GM21526 (cell line): ENCODE data around the gene TBX6.

Source experiments
- ATAC-seq: cut with Tn5 transposase; IDR thresholded peaks from one replicate; pipeline ENCODE4 v1.9.1; 2021; ENCODE audit warnings: moderate library complexity; ENCODE audit not compliant: unreplicated experiment, low FRiP score

Gene TBX6

DNA sequence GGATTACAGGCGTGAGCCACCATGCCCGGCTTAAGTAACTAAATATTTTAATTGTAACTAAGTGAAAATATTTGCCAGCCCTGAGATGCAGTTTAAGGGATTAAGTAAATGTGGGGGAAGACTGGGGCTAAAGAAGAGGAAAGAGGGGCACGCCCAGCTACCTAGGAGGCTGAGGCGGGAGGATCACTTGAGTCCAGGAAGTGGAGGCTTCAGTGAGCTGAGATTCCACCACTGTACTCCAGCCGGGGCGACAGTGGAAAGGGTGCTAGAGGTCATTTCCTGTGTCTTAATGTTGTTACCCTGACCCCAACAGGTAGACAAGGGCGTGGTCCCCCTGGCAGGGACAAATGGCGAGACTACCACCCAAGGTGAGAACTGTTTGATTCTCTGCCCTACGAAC lies 23.4 kb downstream of the TBX6 start:
- ATAC-seq, result no peak

DNA sequence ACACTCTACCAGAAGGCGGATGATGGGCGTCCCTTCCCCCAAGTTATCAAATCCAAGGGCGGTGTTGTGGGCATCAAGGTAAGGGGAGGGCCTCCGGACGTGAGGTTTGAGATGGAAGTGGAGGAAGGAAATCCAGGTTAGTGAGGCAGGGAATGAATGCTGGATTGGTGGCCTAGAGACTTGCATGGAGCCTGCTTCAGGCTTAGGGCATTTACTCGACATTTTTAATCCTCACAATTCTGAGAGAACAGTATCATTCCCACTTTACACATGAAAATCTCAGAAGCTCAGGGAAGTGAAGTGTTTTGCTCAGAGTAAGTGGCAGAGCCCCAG lies 24.2 kb downstream of the TBX6 start:
- ATAC-seq, result no peak

DNA sequence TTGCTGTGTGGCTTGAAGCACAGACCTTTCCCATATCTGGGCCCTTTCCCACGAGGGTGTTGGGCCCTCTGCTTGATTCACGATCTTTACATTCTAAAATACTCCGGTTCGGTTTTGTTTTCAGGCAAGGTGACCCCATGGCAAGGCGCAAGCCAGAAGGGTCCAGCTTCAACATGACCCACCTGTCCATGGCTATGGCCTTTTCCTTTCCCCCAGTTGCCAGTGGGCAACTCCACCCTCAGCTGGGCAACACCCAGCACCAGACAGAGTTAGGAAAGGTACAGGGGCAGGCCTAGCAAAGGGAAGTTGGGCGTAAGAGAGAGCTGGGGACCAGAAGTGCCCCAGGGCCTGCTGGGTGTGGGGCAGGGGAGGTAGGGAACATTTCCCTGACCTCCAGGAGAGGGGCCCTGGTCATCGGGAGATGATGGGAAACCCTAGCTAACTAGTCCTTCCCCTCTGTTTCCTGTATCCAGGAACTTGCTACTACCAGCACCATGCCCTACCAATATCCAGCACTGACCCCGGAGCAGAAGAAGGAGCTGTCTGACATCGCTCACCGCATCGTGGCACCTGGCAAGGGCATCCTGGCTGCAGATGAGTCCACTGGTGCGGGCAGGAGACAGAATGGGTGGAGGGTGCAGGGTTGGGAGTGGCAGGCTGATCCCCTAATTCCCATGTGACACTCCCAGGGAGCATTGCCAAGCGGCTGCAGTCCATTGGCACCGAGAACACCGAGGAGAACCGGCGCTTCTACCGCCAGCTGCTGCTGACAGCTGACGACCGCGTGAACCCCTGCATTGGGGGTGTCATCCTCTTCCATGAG lies 24.8 kb downstream of the TBX6 start:
- ATAC-seq, result no peak

DNA sequence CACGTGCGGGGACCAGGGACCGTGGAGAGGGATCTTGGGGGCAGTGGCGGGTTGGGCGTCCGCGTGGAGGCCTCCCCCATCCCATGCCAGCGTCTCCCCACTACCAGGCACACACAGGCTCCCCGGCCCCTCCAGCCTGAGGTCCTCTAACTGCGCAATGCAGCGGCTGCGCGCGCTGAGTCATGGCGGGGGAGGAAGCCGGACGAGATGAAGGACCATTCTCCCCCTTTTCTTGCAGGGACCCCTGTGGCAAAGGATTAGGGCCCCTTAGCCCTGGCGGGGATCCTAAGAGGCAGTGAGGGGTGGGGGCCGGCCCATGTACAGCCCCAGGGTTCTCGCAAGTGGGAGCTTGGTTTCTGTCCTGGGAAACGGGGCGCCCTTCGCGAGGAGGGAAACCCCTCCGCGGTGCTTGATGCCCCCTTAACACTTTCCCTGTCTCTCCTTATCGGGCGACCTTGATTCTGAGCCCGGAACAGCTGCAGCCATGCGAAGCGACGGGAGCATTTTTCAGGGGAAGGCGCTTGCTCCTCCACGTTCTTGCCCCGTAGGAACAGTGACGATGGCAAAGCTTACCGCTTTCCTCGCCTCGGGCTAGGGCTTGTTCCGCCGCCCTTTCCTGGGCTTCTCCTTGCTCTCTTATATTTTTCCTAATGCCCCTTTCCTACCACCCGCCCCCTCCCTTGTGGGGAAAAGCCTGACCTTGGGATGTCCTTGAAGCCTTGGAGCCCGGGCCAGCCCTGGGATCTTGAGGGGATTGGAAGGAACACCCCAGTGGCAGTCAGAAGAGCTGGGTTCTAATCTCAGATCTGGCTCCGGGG lies 25.6 kb downstream of the TBX6 start:
- ATAC-seq, result no peak

DNA sequence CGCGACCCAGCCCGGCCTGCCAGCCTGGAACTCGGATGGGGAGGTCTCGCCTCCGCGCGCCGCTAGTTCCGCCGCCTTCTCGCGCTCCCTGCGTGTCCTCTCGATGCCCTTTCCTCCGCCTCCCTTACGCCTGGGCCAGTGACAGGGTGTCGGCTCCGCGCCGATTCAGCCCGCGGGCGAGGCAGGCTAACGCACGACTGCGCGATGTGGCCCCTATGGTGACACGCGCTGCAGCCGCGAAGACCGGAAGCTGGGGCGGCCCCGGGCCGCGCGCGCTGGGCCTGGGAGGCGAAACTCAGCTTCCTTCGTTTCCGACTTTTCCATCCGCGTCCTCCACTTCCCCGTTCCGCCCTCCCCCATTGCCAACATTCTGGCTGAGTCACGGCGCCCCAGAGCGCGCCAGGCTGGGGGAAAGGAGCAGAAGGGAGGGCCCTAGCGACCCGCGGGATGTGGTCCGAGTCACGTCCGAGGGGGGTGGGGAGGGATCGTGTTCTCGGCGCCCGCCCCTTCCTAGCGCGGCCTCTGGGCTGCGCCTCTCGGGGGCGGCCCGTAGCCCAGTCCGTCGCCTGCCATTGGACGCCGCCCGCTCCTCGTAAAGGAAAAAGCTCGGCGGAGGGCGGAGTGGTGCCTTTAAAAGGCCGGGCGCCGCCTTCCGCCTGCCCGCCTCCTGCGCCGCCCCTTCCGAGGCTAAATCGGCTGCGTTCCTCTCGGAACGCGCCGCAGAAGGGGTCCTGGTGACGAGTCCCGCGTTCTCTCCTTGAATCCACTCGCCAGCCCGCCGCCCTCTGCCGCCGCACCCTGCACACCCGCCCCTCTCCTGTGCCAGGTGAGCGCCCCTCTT lies 26.4 kb downstream of the TBX6 start, which contains the start of gene ALDOA:
ALDOA (plus strand) TSS at position 659 of the 841 bp plus-strand sequence. CDS start 1,138 bp downstream, outside the sequence.
- ATAC-seq, result peak; percentile 52

DNA sequence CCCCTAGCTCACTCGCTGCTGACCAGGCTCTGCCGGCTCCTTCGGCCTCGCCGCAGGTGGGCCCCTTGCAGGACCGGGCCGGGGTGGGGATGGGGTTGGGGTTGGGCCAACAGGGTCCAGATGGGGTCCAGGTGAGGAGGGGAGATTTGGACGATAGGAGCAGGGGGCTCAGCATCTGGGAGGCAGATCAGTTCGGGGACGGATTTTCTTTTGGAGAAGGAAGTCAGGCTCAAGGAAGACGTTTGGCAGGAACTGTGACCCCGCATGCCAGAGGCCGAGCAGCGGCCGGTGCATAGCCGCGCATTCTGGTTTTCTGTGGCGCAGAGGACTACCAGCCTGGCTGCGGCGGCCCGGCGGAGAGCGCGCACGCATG lies 27.0 kb downstream of the TBX6 start:
- peak; percentile 4 for ATAC-seq

DNA sequence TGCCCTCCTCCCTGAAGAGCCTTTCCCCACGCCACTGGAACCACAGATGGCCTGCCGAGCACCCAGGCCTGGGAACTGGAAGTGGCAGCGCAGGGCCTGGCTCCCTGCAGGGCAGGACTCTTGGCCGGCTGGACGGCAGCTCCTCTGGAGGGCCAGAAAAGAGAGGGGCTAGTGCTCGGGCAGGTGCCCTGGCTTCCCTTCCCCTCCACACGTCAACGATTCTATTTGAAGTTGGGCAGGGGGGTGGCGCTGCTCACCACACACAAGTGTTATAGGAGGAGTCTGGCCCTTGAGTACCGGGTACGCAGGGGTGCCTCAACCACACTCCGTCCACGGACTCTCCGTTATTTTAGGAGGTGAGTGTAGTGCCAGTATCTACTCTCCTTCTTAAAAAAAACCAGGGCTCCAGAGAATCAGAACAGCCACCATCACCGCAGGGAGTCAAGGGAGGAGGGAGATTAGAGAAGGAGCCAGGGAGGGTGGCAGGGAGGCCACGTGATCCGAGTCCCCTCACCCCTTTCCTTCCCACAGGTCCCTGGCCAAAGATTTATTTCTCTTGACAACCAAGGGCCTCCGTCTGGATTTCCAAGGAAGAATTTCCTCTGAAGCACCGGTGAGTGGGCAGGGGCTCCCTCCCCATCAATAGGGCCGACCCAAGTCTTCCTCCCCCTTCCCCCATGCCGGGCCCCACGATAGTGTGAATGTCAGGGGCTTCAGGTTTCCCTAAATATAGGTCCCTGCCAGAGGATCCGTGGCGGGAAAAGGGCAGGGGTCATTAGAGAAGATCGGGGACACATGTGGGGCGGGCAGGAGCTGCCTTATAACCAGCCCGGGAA lies 27.6 kb downstream of the TBX6 start:
- peak; percentile 40 for ATAC-seq

DNA sequence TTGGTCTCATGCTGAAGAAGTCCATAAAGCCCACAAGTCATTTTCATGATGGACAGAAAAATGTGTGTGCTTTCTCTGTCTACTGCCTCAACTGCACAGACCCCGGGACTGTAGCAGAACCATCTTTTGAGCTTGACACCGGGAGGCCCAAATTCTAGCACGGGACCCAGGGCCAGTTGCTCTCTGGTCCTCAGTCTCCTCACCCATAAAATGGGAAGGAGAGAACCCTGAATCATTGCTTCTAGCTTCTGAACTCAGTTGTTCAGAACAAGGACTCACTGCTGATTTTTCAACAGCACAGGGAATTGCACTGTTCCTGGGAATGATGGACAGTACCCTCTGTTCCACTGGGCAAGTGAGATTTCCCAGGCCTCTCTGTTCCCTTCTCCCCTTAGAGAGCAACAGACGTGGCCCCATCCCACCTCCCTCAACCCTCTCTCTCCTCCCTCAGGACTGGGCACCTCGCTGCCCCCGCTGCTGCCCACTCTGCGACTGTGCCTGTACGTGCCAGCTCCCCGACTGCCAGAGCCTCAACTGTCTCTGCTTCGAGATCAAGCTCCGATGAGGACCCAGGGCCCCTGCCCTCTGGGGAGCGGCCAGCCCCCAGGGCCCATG lies 28.3 kb downstream of the TBX6 start:
- ATAC-seq, result peak; percentile 1

DNA sequence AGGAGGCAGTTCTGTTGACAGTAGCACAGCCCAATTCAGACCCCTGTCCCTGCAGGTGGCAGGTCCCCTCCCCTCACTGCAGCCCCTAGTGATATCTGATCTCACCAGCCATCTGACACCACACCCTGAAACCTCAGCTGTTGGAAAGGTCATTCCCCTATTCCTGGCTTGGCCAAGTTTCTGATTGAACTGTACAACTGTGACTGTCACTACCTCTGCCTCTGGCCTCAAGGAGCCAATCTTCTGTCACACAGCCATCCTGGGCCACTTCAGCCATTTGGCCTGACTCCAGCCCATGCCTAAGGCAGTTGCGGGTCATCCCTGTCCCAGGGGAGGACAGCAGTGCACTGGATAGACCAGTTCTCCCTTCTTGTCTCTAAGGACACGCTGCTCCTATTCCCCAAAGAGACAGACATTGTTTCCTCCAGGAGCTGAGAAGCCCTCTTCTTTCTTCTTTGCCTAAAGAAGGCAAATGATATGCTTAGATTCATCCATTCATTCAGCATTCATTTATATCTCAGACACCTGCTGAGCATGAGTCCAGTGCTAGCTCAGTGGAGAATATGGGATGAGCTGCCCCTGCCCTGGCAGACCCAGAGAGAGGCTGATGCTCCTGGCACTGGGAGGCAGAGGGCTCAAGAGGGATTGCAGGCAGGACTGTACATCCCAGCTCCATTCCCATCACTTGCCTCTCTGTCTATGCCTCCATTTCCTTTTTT lies 30.7 kb downstream of the TBX6 start:
- ATAC-seq, result no peak

DNA sequence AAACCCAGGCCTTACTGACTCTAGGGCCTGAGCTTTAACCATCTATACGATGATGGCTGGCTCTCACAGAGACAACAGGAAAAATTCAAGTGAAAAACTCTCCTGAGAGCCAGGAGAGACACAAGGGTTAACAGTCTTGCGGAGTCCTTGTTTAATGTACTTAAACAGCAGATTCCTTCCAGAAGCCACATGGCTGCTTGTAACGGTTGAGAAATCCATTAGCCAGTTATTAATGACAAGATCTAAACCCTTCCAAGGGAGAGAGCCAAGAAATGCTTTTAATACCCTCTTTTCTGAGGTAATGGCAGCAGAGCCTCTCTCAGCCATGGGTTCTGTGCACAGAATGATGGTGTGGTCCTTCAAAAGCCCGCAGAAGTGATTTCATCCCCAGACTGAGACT lies 31.4 kb downstream of the TBX6 start:
- ATAC-seq, result no peak

DNA sequence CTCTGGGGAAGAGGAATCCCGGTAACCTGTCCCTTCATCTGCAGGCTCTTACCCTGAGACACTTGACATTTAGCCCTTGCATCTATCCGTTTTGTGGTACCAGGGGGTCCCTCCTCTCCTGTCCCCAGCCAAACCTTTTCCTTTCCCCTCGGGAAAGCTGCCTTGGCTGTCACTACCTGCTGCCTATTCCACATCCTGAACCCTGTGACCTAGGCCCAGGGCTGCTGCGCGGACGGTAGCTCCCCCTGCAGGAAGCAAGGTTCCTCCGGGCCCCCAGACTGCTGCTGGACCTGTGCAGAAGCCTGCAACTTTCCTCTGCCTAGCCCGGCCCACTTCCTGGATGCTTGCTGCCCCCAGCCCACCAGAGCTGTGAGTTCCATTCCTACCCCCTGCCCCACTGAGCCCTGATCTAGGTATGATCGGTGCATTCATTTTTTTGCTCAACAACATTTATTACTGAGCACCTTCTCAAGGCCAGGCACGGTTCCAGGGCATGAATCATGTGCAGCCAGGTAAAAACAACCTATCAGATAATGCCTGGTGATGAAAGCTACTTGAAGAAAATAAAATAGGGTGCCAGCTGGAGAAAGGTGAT lies 36.7 kb downstream of the TBX6 start:
- ATAC-seq, result no peak

DNA sequence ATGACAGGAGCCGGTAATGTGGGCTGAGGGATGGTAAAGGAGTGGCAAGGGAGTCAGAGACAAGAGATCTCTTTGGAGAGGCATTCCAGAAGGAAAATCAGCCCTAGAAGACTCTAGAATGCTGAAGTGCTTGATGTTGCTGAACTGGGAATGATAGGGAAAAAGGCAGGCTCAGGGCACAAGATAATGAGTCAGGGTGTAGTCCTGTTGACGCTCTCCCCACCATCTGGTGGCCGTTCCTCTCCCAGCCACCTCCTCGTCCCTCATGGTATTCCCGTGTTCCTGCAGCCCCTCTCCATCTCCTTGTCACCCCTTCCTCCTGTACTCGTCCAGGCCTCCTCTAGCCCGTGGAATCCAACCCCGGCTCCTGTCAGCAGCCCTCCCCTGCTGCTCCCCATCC lies 37.3 kb downstream of the TBX6 start:
- ATAC-seq, result no peak

DNA sequence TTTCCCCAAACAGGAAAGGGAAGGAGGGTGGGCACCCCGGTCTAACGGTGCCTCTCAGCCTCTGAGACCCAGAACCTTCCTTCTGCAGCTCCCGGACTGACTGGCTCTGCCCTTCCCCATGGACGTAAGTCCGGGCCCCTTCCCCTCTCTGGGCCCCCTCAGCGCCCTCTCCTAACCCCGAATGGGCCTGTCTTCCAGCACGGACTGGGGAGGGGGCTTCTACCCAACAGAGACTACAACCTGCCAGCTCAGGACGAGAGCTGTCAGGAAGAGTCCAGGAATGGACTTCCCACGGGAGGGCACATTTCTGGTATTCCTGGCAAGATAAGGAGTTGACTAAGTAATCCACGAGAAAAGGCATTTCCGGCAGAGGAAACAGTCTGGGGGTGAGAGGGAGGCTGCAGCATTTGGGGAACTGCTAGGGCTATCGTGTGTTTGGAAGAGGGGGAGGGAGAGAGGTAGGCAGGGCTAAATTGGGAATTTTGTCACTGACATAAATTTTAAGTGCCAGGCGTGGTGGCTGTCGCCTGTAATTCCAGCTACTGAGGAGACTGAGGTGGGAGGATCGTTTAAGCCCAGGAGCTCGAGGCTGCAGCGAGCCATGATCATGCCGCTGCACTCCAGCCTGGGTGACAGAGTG lies 38.2 kb downstream of the TBX6 start:
- no peak for ATAC-seq

DNA sequence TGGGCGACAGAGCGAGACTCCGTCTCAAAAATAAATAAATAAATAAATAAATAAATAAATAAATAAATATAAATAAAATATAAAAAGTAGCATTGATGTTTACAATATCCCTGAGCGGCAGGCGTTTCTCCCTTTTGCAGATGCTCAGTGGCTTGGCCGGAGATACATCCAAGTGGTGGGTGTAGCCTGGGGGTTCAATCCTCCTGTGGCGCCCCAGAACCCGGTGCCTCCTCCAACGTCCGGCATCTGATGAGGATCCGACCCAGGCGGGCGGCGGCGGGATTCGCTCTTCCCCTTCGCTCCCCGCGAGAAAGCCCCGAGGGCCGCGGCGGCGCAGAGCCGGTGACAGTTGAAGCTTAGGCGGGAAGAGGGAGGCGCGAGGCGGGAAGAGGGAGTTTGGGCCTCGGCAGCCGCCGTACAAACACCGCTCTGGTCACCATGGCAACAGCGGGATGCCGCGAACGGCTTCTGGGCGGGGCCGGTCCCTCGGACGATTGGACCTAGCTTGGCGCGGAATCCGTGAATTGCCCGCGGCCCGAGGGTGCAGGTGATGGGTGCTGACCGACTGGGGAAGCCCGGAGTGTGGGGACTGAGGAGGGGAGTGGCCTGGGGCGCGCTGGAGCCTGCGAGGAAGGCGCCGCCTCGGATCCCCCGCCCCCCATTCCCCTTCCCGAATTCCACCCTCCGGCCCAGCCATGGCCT lies 38.9 kb downstream of the TBX6 start:
- ATAC-seq, result no peak

DNA sequence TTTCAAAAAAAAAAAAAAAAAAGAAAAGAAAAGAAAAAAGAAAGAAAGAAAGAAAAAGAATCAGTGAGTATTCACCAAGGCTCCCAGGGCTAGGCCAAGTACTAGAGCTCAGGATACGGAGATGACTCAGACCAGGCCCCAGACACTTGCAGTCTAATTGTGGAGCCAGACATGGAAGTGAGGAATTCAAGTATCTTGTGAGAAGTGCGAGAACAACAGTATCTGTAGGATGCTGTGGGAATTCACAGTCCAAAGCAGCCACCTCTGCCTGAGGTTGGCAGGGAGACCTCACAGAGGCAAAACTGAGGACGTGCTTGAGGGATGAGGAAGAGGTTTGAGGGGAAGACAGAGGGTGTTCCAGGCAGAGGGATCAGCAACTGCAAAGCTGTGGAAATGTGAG lies 40.2 kb downstream of the TBX6 start:
- ATAC-seq, result no peak

DNA sequence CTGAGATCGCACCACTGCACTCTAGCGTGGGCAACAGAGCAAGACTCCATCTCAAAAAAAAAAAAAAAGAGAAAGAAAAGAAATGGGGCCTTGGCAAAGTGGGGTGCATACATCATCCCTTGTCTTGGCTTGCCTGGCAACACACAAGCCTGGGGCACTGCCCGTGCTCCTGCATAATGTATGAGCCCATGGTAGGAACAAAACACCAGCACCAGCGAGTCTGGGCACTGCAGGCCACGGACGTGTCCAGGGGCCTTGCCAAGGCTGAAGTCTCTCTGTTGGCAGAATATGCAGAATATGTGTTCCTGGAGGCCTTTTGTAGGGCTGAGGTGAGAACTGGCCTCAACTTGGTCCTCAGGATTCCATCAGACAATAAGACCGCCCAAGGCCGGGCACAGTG lies 41.9 kb downstream of the TBX6 start:
- ATAC-seq, result no peak

DNA sequence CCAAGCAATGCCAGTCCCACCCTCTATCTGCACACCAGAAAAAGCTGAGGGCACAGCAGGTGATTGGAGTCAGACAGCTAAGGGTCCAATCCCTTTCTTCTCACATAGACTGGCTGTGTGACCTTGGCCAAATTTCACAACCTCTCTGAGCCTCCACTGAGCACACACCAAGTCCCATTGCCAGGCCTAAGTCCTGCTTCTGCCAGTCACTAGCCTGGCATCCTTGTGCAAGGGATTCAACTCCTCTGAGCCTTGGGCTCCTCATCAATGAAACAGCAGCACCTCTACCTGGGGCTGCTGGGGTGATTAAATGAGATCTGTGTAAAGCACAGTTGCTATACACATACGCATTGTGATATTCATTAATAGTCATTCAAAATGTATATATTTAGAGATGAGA lies 45.1 kb downstream of the TBX6 start:
- ATAC-seq, result no peak

DNA sequence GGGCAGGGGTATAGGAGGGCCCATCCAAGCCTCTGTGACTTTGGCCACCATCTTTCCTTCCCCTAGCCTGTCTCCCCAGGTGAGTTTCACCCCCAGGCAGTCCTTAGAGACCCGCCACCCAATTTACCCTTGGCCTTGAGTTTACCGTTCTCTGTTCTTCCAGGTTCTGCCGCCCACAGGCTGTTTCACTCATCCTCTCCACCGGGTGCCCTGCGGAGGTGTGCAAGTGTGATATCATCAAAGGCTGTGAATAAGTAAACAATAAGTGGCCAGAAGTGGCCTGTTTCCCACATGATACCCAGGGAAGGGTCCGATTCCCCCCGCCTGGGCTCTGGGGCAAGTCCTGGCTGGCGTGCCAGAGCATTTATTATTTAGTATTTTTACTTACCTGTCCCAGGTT lies 45.5 kb downstream of the TBX6 start:
- no peak for ATAC-seq
